K562 (cell line): ENCODE results near the gene TLK2. TPM values are rescaled to one million over a fixed set of nuclear protein-coding genes. Genes with fewer than 3 reads are reported as not detected.
"Not testable (repeated sequence)": the region's sequence is repeated elsewhere in the genome, so short reads cannot be mapped to it uniquely, and the experiment has no call there.

Source experiments
- ATAC-seq: fragments of 200-7000 bp; cut with Tn5 transposase; 3 replicates; pipeline ENCODE4 v1.9.1; 2020; ENCODE audit warnings: moderate library complexity
- BruUV-seq: library from RNA; stranded (reverse); fragments of 400-500 nt; replicated peaks from 2 replicates; lab custom pipeline; 2021; lab: Mats Ljungman, UMichigan
- CTCF ChIA-PET: fragments of 300-600 bp; formaldehyde crosslinking; extraction: SDS; loops from one replicate; lab custom pipeline; 2021; ENCODE audit warnings: low intra/inter-chr PET ratio; lab: Yijun Ruan, JAX
- POLR2A ChIA-PET: fragments of 300-600, 350-650 bp; sonication (Branson Sonifier 250); formaldehyde crosslinking; extraction: SDS; loops from one replicate; lab custom pipeline; 2021; ENCODE audit warnings: antibody characterized with exemption, inconsistent platforms; lab: Yijun Ruan, JAX
- DNase-seq, 4 experiments: peaks; one replicate each; pipeline versions ENCODE4 v3.0.0 to v3.0.0-alpha.2; 2011 to 2018; ENCODE audit warnings: low spot score in 3 of 4, mixed read lengths in 3 of 4; ENCODE audit errors: extremely low read depth in 1 of 4
- FAIRE-seq: peaks from 2 replicates; lab custom pipeline; 2011; peaks lifted over from hg19 to GRCh38; lab: Jason Lieb, UNC
- H2AFZ ChIP-seq: 2 replicates; pipeline ENCODE4 v1.6.0; 2011; ENCODE audit warnings: low read depth, low read length, control low read depth, inconsistent platforms
- H3K27ac ChIP-seq: fragments of 200-600 bp; 3 replicates; pipeline ENCODE4 v1.8.0; 2011; ENCODE audit warnings: low read depth, mild to moderate bottlenecking, control low read depth, inconsistent platforms, low read length, moderate library complexity, mixed read lengths; ENCODE audit errors: extremely low read depth
- H3K27me3 ChIP-seq, 2 experiments: fragments of 300-600 bp in 1 of 2; 2 replicates in 1 of 2; 3 replicates in 1 of 2; pipeline versions ENCODE4 v1.6.0 to v1.8.0; 2011; ENCODE audit warnings: inconsistent platforms in 2 of 2, low read length in 2 of 2, mild to moderate bottlenecking in 1 of 2, mixed read lengths in 1 of 2, moderate library complexity in 1 of 2; ENCODE audit not compliant: control insufficient read depth in 2 of 2, insufficient read depth in 2 of 2
- H3K36me3 ChIP-seq: fragments of 300-600 bp; 3 replicates; pipeline ENCODE4 v1.8.0; 2011; ENCODE audit warnings: mild to moderate bottlenecking, low read length, inconsistent platforms; ENCODE audit not compliant: control insufficient read depth, insufficient read depth
- H3K4me1 ChIP-seq, 2 experiments: fragments of 200-600 bp in 1 of 2; replicated peaks in 1 of 2; 2 replicates in 1 of 2; 3 replicates in 1 of 2; pipeline versions ENCODE4 v1.5.1 to v1.8.0; 2011; ENCODE audit warnings: inconsistent platforms in 2 of 2, low read length in 2 of 2, mild to moderate bottlenecking in 1 of 2, mixed read lengths in 1 of 2, moderate library complexity in 1 of 2; ENCODE audit not compliant: control insufficient read depth in 2 of 2, insufficient read depth in 2 of 2
- H3K4me2 ChIP-seq: 2 replicates; pipeline ENCODE4 v1.6.1; 2011; ENCODE audit warnings: low read length, control low read depth, inconsistent platforms, mixed read lengths; ENCODE audit not compliant: insufficient read depth
- H3K4me3 ChIP-seq: fragments of 200-600 bp; sonication (generic), shearing (Covaris generic); 2 replicates; pipeline ENCODE4 v1.5.1; 2016; ENCODE audit warnings: control low read depth, inconsistent platforms
- H3K79me2 ChIP-seq: fragments of 200-600 bp; 3 replicates; pipeline ENCODE4 v1.8.0; 2011; ENCODE audit warnings: low read length, inconsistent platforms; ENCODE audit not compliant: control insufficient read depth, insufficient read depth
- H3K9ac ChIP-seq, 2 experiments: 2 replicates each; pipeline versions ENCODE4 v1.6.0 to v1.6.1; 2011; ENCODE audit warnings: low read depth in 2 of 2, low read length in 2 of 2, control low read depth in 1 of 2, inconsistent platforms in 1 of 2, mild to moderate bottlenecking in 1 of 2, mixed read lengths in 1 of 2; ENCODE audit not compliant: insufficient read depth in 1 of 2
- H3K9me1 ChIP-seq: one replicate; pipeline ENCODE4 v1.6.0; 2011; ENCODE audit warnings: inconsistent platforms, mild to moderate bottlenecking, low read length, moderate library complexity; ENCODE audit not compliant: control insufficient read depth, insufficient read depth
- H3K9me3 ChIP-seq: replicated peaks from 2 replicates; pipeline ENCODE4 v1.5.1; 2011; ENCODE audit warnings: low read depth, low read length, inconsistent platforms; ENCODE audit not compliant: control insufficient read depth, insufficient read depth
- H4K20me1 ChIP-seq: replicated peaks from 2 replicates; pipeline ENCODE4 v1.6.1; 2011; ENCODE audit warnings: low read length, inconsistent platforms, mixed read lengths; ENCODE audit not compliant: control insufficient read depth, insufficient read depth
- NFIC ChIP-seq: fragments of 450-650 bp; IDR thresholded peaks from 2 replicates; pipeline ENCODE4 v1.6.1; 2017; ENCODE audit warnings: mild to moderate bottlenecking, inconsistent platforms
- RNF2 ChIP-seq: sonication (generic); IDR thresholded peaks from 2 replicates; pipeline ENCODE4 v1.6.1; 2016
- ZBTB11 ChIP-seq, 3 experiments: fragments of 200-800 bp in 1 of 3; fragments of 250-450 bp in 1 of 3; fragments of 450-650 bp in 1 of 3; sonication (Bioruptor Pico) in 1 of 3; sonication (Bioruptor generic) in 1 of 3; formaldehyde crosslinking in 1 of 3; IDR thresholded peaks; 2 replicates each; pipeline versions ENCODE4 v1.6.1 to v1.8.0; 2016 to 2022; ENCODE audit warnings: mild to moderate bottlenecking in 2 of 3, missing genetic modification characterization in 2 of 3, missing compliant biosample characterization in 1 of 3, moderate library complexity in 1 of 3
- ZNF140 ChIP-seq: fragments of 250-450 bp; sonication (Bioruptor Pico); IDR thresholded peaks from 2 replicates; pipeline ENCODE4 v1.8.0; 2021; ENCODE audit warnings: moderate library complexity, mild to moderate bottlenecking, inconsistent platforms
- WGBS: fragments of 100-300 bp; shearing (Covaris generic); methylation state at CpG from one replicate; pipeline ENCODE4 v1.1.6; 2016; ENCODE audit warnings: low coverage, mixed read lengths; ENCODE audit not compliant: insufficient coverage; ENCODE audit errors: missing lambda C conversion rate; 5-methylcytosine and 5-hydroxymethylcytosine counted together
- in situ Hi-C: fragments of 300-500 bp; cut with MboI; formaldehyde crosslinking; loops from 4 replicates; pipeline ENCODE4 v1.15.0; 2018; ENCODE audit warnings: inconsistent platforms, mixed read lengths
- intact Hi-C: fragments of 100-400 bp; cut with micrococcal nuclease; formaldehyde crosslinking; loops from 2 replicates; pipeline ENCODE4 v1.14.2; 2022
- polyA plus RNA-seq, 8 experiments: library from polyadenylated mRNA; depleted of rRNA in 4 of 8; stranded (reverse) in 5 of 8; unstranded in 3 of 8; fragments of >200 nt; fragmentation: Nextera tagmentation in 2 of 8; fragmentation: Illumina TruSeq in 1 of 8; extraction: Ambion mirVana in 2 of 8; extraction: Trizol in 1 of 8; gene quantifications; 2 replicates each; pipeline versions ENCODE4 v1.2.1 to v1.2.3, GENCODE V29; 2011 to 2014; ENCODE audit warnings: inconsistent platforms in 1 of 8, missing spikeins in 1 of 8
- total RNA-seq, 7 experiments: library from RNA; depleted of rRNA in 6 of 7; stranded (reverse); fragments of >200 nt in 6 of 7; fragmentation: Illumina TruSeq in 2 of 7; extraction: Trizol in 2 of 7; gene quantifications; 2 replicates each; pipeline versions ENCODE4 v1.2.1 to v1.2.3, GENCODE V29; 2011 to 2021; ENCODE audit warnings: low replicate concordance in 1 of 7
- TF ChIP-seq, protein P1 (sequence below): fragments of 450-650 bp; formaldehyde crosslinking; IDR thresholded peaks from 2 replicates; pipeline ENCODE4 v1.4.0; 2020; ENCODE audit warnings: mild to moderate bottlenecking
- TF ChIP-seq, protein P2 (sequence below): fragments of 250-450 bp; sonication (Bioruptor Pico); IDR thresholded peaks from 2 replicates; pipeline ENCODE4 v1.8.0; 2022; ENCODE audit warnings: moderate library complexity, mild to moderate bottlenecking, inconsistent platforms

The TLK2 gene
- total and polyA plus RNA-seq, 9 of the 15 experiments (the other 6 are each of a cell fraction or from before 2014, with no cell fraction given), result 10.1 to 51.9 (median 32.4) TPM

DNA sequence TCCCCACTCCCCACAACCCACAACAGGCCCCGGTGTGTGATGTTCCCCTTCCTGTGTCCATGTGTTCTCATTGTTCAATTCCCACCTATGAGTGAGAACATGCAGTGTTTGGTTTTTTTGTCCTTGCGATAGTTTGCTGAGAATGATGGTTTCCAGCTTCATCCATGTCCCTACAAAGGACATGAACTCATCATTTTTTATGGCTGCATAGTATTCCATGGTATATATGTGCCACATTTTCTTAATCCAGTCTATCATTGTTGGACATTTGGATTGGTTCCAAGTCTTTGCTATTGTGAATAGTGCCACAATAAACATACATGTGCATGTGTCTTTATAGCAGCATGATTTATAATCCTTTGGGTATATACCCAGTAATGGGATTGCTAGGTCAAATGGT, 82.3 kb downstream of the TLK2 start:
- CTCF ChIA-PET, POLR2A ChIA-PET, BruUV-seq, H3K9me3 ChIP-seq, in situ Hi-C loops, DNase-seq, H3K9ac ChIP-seq, H3K9me1 ChIP-seq, H3K27me3 ChIP-seq, H3K4me2 ChIP-seq, ATAC-seq, H4K20me1 ChIP-seq, FAIRE-seq, H3K27ac ChIP-seq, H2AFZ ChIP-seq, intact Hi-C loops, H3K4me3 ChIP-seq, H3K79me2 ChIP-seq, H3K4me1 ChIP-seq: not testable (repeated sequence)
- WGBS, result 100% methylated on average over 1 of the region's 2 CpGs
- TF ChIP-seq NFIC, result 0 out of 2 replicates have a peak, but pooled peaks have one; percentile 20
- peaks cover 39% of the 10 kb centered on the region for H3K36me3 ChIP-seq

DNA sequence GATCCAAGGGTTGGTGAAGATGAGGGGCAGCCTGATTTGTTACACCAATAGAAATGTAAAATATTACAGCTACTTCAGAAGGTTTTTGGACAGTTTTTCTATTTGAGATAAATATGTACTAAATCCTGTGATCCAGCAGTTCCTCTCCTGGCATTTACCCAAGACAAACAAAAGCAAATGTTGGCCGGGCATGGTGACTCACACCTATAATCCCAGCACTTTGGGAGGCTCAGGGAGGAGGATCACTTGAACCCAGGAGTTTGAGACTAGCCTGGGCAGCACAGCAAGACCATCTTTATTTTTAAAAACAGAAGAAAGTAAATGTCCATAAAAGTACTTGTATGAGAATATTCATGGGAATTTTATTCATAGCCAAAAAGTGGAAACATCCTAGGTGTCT, 84.0 kb downstream of the TLK2 start:
- no peaks in the 10 kb centered on the region for H4K20me1 ChIP-seq
- no peak overlapping the region for H3K27ac ChIP-seq
- no peak overlapping the region for H3K4me2 ChIP-seq
- H2AFZ ChIP-seq, result no peak overlapping the region
- H3K9ac ChIP-seq, result no peak overlapping the region
- H3K9me1 ChIP-seq, result no peaks in the 10 kb centered on the region
- TF ChIP-seq, protein P1, sequence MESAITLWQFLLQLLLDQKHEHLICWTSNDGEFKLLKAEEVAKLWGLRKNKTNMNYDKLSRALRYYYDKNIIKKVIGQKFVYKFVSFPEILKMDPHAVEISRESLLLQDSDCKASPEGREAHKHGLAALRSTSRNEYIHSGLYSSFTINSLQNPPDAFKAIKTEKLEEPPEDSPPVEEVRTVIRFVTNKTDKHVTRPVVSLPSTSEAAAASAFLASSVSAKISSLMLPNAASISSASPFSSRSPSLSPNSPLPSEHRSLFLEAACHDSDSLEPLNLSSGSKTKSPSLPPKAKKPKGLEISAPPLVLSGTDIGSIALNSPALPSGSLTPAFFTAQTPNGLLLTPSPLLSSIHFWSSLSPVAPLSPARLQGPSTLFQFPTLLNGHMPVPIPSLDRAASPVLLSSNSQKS (CRISPR knock-in tag), result no peak
- TF ChIP-seq NFIC (peak; percentile 39), ZNF140 (CRISPR knock-in tag) (no peak), ZBTB11 (CRISPR knock-in tag; IDR thresholded peaks at IDR 0.05) (peak in 1 of 3 experiments; percentile 42; a peak in 1 of 6 replicates), RNF2 (no peak)
- TF ChIP-seq, protein P2, sequence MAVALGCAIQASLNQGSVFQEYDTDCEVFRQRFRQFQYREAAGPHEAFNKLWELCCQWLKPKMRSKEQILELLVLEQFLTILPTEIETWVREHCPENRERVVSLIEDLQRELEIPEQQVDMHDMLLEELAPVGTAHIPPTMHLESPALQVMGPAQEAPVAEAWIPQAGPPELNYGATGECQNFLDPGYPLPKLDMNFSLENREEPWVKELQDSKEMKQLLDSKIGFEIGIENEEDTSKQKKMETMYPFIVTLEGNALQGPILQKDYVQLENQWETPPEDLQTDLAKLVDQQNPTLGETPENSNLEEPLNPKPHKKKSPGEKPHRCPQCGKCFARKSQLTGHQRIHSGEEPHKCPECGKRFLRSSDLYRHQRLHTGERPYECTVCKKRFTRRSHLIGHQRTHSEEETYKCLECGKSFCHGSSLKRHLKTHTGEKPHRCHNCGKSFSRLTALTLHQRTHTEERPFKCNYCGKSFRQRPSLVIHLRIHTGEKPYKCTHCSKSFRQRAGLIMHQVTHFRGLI (CRISPR knock-in tag), result no peak
- ATAC-seq, result no peak
- intact Hi-C loops, result no loop called here
- in situ Hi-C loops, result no loop called here
- H3K9me3 ChIP-seq, result no peaks in the 10 kb centered on the region
- H3K27me3 ChIP-seq, result no peaks in the 10 kb centered on the region
- H3K4me3 ChIP-seq, result no peak overlapping the region
- 31% methylated on average over 1 of the region's 1 CpG for WGBS
- DNase-seq, result peak in 1 of 4 experiments; percentile 9
- no peaks in the 10 kb centered on the region for H3K79me2 ChIP-seq
- H3K36me3 ChIP-seq, result peaks cover 53% of the 10 kb centered on the region
- H3K4me1 ChIP-seq, result no peaks in the 10 kb centered on the region
- POLR2A ChIA-PET, result interaction anchor here (1.7 kb wide), 1 partner anchor 10 kb away, joined by 5 read pairs; no protein-coding TSS in a partner anchor
- CTCF ChIA-PET, result no interaction called here
- FAIRE-seq, result no peak
- BruUV-seq, result no TSS peak
